GM21423 (cell line): Measurements from ENCODE around the gene ADAMTS14.
"Not testable (repeated sequence)": the region's sequence is repeated elsewhere in the genome, so short reads cannot be mapped to it uniquely, and the experiment has no call there.

Experiments used
- ATAC-seq: cut with Tn5 transposase; IDR thresholded peaks from one replicate; pipeline ENCODE4 v1.9.1; 2021; ENCODE audit warnings: mild to moderate bottlenecking, moderate library complexity; ENCODE audit not compliant: unreplicated experiment

The ADAMTS14 gene, protein sequence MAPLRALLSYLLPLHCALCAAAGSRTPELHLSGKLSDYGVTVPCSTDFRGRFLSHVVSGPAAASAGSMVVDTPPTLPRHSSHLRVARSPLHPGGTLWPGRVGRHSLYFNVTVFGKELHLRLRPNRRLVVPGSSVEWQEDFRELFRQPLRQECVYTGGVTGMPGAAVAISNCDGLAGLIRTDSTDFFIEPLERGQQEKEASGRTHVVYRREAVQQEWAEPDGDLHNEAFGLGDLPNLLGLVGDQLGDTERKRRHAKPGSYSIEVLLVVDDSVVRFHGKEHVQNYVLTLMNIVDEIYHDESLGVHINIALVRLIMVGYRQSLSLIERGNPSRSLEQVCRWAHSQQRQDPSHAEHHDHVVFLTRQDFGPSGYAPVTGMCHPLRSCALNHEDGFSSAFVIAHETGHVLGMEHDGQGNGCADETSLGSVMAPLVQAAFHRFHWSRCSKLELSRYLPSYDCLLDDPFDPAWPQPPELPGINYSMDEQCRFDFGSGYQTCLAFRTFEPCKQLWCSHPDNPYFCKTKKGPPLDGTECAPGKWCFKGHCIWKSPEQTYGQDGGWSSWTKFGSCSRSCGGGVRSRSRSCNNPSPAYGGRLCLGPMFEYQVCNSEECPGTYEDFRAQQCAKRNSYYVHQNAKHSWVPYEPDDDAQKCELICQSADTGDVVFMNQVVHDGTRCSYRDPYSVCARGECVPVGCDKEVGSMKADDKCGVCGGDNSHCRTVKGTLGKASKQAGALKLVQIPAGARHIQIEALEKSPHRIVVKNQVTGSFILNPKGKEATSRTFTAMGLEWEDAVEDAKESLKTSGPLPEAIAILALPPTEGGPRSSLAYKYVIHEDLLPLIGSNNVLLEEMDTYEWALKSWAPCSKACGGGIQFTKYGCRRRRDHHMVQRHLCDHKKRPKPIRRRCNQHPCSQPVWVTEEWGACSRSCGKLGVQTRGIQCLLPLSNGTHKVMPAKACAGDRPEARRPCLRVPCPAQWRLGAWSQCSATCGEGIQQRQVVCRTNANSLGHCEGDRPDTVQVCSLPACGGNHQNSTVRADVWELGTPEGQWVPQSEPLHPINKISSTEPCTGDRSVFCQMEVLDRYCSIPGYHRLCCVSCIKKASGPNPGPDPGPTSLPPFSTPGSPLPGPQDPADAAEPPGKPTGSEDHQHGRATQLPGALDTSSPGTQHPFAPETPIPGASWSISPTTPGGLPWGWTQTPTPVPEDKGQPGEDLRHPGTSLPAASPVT

DNA sequence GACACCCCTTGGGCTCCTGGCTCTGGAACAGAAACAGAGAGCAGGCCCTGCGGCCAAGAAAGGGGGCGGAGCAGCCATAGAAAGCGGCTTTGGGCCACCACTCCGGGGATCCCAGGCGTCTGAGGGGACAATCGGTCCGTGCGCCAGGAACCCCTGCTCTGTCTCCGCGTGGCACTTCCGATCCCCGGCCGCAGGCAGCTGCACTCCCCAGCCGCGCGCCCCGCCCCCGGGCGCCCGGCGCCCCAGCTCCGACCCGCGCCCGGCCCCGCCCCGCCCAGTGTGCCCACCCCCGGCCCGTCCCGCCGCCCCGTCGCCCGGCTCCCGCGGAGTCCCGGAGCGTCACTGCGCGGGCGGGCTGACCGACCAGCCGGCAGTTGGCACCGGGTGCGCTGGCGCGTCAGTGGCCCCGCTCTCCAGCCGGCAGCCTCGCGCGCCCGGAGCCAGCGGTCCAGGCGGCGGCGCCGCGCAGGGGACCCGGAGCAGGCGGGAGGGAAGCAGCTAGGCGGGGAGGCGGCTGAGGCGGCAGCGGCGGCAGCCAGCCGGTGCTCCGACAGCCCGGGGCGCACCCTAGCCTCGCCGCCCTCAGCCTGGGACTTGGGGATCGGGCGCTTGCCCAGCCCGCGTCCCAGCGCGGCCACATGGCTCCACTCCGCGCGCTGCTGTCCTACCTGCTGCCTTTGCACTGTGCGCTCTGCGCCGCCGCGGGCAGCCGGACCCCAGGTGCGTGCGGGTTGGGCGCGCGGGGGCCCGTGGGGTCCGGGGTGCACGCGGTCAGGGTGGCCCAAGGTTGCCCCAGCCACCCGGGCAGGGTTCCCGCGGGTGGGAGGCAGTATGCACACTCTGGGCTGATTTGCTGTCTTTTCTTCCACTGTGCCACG is at the start of gene ADAMTS14:
Gene ADAMTS14, plus strand, starts transcription at position 342 of the 878 bp plus-strand sequence. Its CDS starts 297 bp downstream, at position 639.
- ATAC-seq = no peak

GRCh38 chr10:70622541-70622940 is 49.8 kb upstream of the ADAMTS14 start:
- no peak for ATAC-seq

GRCh38 chr10:70622981-70623844 is 49.1 kb upstream of the ADAMTS14 start:
- ATAC-seq = no peak

DNA sequence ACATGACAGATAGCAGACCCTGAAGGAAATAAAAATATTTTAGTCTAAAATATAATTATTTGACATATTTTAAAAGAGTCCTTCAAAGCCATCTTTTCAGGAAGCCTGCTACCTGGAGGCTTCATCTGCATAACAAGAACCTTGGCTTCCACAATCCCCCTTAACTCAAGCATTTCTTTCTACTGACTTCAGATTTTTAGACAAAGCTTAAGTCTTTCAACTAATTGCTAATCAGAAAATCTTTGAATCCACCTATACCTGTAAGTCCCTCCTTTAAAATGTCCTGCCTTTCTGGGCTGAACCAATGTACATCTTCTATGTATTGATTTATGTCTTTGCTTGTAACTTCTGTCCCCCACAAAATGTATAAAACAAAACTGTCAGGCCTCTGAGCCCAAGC is 46.2 kb upstream of the ADAMTS14 start:
- no peak for ATAC-seq

DNA sequence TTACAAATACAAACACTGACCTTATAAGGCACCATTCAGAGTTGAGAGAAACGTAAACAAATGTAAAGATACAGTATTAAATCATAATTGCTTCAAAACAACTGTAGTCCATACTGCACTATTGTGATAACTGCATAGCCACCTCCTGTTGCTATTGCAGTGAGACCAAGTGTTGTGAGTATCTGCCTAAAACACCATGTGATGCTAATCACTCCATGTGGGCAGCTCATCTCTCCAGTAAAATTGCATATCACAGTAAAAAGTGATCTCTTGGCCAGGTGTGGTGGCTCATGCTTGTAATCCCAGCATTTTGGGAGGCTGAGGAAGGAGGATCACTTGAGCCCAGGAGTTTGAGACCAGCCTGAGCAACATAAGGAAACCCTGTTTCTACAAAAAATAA is 43.0 kb upstream of the ADAMTS14 start:
- no peak for ATAC-seq

DNA sequence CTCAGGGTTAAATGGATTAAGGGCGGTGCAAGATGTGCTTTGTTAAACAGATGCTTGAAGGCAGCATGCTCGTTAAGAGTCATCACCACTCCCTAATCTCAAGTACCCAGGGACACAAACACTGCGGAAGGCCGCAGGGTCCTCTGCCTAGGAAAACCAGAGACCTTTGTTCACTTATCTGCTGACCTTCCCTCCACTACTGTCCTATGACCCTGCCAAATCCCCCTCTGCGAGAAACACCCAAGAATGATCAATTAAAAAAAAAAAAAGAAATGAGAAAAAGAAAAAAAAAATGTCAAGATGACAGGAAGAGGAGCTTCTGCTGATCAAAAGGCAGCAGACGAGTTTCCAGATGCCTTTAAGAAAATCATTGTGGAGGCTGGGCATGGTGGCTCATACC is 40.6 kb upstream of the ADAMTS14 start:
- ATAC-seq = not testable (repeated sequence)

GRCh38 chr10:70634011-70634410 is 38.3 kb upstream of the ADAMTS14 start:
- no peak for ATAC-seq

GRCh38 chr10:70634515-70634914 is 37.8 kb upstream of the ADAMTS14 start:
- not testable (repeated sequence) for ATAC-seq

DNA sequence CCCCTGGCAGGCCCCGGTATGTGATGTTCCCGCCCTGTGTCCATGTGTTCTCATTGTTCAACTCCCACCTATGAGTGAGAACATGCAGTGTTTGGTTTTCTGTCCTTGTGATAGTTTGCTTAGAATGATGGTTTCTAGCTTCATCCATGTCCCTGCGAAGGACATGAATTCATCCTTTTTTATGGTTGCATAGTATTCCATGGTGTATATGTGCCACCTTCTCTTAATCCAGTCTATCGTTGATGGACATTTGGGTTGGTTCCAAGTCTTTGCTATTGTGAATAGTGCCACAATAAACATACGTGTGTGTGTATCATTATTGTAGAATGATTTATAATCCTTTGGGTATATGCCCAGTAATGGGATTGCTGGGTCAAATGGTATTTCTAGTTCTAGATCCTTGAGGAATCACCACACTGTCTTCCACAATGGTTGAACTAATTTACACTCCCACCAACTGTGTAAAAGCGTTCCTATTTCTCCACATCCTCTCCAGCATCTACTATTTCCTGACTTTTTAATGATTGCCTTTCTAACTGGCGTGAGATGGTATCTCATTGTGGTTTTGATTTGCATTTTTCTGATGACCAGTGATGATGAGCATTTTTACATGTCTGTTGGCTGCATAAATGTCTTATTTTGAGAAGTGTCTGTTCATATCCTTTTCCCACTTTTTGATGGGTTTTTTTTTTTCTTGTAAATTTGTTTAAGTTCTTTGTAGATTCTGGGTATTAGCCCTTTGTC is 32.5 kb upstream of the ADAMTS14 start:
- not testable (repeated sequence) for ATAC-seq

DNA sequence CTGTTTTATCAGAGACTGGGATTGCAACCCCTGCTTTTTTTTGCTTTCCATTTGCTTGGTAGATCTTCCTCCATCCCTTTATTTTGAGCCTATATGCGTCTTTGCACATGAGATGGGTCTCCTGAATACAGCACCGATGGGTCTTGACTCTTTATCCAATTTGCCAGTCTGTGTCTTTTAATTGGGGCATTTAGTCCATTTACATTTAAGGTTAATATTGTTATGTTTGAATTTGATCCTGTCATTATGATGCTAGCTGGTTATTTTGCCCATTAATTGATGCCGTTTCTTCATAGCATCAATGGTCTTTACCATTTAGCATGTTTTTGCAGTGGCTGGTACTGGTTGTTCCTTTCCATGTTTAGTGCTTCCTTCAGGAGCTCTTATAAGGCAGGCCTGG is 29.0 kb upstream of the ADAMTS14 start:
- ATAC-seq = not testable (repeated sequence)

GRCh38 chr10:70644959-70645358 is 27.3 kb upstream of the ADAMTS14 start:
- ATAC-seq = not testable (repeated sequence)

DNA sequence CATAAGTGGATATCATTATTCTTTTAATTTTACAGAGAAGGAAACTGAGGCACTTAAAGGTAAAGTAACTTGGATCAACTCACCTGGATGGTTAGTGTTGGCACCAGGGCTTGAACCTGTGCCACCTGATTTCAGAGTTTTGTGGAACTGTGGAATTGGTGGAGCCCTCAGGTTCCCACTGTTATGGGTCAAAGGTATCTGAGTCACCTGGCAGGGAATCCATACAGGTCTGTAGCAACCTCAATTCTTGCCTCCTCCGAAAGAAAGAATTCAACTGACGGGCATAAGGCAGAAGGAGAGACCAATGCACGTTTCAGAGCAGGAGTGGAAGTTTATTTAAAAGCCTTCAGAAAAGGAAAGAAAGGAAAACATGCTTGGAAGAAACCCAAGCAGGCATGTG is 25.2 kb upstream of the ADAMTS14 start:
- no peak for ATAC-seq

- no peak for ATAC-seq
Measured at GRCh38 chr10:70648427-70648826, 23.9 kb upstream of the ADAMTS14 start.

DNA sequence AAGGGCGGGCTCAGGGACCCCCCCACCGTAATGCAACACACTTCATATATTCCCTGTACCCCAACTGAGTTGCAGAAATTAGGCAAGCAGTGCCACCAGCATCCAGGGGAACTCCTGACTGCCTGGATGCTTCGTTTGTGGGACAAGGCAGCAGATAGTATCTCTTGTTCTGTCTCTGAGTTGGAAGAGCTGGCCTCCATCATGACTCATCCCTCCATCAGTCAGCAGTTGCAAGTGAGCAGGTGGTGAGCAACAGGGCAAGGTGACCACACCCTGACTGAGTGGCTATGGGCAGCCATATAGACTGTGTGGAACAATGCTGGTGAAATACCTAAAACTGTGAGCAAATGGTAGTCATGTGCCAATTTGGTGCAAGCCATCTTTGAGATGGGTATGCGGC is 22.8 kb upstream of the ADAMTS14 start:
- no peak for ATAC-seq

GRCh38 chr10:70650104-70650503 is 22.2 kb upstream of the ADAMTS14 start:
- no peak for ATAC-seq

GRCh38 chr10:70650718-70651117 is 21.6 kb upstream of the ADAMTS14 start:
- ATAC-seq = no peak

DNA sequence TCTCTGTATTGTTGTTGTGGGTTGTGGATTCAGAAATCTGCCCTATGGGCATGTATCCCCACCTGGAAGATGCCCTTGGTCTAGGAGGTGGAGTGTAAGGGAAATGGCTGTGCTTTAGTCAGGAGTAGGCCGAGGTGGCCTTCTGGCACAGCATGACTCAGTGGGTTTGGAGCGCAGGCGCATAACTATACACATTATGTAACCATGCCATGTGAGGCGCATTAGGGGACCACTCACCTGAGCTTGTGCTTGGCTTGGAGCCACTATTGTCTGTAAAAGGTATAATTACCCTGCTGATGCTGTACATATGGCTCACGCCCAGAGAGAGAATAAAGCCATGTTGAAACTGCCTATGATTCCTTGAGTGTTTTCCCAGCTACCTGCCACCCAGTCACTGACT is 20.6 kb upstream of the ADAMTS14 start:
- no peak for ATAC-seq
